HepG2 (cell line): ENCODE data around the gene ELAPOR1. TPM values are rescaled to one million over a fixed set of nuclear protein-coding genes. Genes with fewer than 3 reads are reported as not detected.
A peak's percentile ranks its signal among the peaks of the same experiment; 100 is the strongest.

Experiments used
- BRCA1 ChIP-seq: sonication (generic); formaldehyde crosslinking; IDR thresholded peaks from 2 replicates; pipeline ENCODE4 v1.4.0; 2020; ENCODE audit warnings: missing genetic modification reagents
- CHD2 ChIP-seq: IDR thresholded peaks from 2 replicates; pipeline ENCODE4 v1.6.1; 2011; ENCODE audit warnings: low read depth, low read length, improper control_type of control experiment
- ELF3 ChIP-seq: IDR thresholded peaks from 2 replicates; pipeline ENCODE4 v1.6.1; 2016; ENCODE audit warnings: missing genetic modification reagents, missing compliant biosample characterization
- IRF1 ChIP-seq: sonication (generic); formaldehyde crosslinking; IDR thresholded peaks from 2 replicates; pipeline ENCODE4 v1.4.0; 2020; ENCODE audit warnings: low read depth, mild to moderate bottlenecking, missing genetic modification reagents
- KMT2B ChIP-seq: IDR thresholded peaks from 2 replicates; pipeline ENCODE4 v1.6.1; 2016; ENCODE audit warnings: missing genetic modification reagents, missing compliant biosample characterization
- MAZ ChIP-seq, 2 experiments: sonication (generic) in 1 of 2; formaldehyde crosslinking in 1 of 2; IDR thresholded peaks; 2 replicates each; pipeline versions ENCODE4 v1.5.0 to v1.6.1; 2012 to 2020; ENCODE audit warnings: low read depth in 2 of 2, mild to moderate bottlenecking in 2 of 2, borderline replicate concordance in 1 of 2, improper control_type of control experiment in 1 of 2, low read length in 1 of 2, missing genetic modification reagents in 1 of 2, moderate library complexity in 1 of 2
- SAFB2 ChIP-seq: sonication (generic); formaldehyde crosslinking; IDR thresholded peaks from 2 replicates; pipeline ENCODE4 v1.5.1; 2020; ENCODE audit warnings: missing genetic modification reagents, low read depth, mild to moderate bottlenecking, borderline replicate concordance
- SNAPC4 ChIP-seq: sonication (generic); formaldehyde crosslinking; IDR thresholded peaks from 2 replicates; pipeline ENCODE4 v1.4.0; 2020; ENCODE audit warnings: mild to moderate bottlenecking, missing genetic modification reagents
- ZNF350 ChIP-seq: sonication (generic); formaldehyde crosslinking; IDR thresholded peaks from 2 replicates; pipeline ENCODE4 v1.4.0; 2020; ENCODE audit warnings: mild to moderate bottlenecking, low read depth, missing genetic modification reagents, borderline replicate concordance
- ZNF44 ChIP-seq: sonication (generic); formaldehyde crosslinking; IDR thresholded peaks from 2 replicates; pipeline ENCODE4 v1.5.1; 2020; ENCODE audit warnings: mild to moderate bottlenecking, missing genetic modification reagents
- ZNF562 ChIP-seq: sonication (generic); formaldehyde crosslinking; IDR thresholded peaks from 2 replicates; pipeline ENCODE4 v1.8.0; 2022; ENCODE audit warnings: missing genetic modification reagents, borderline replicate concordance
- ZNF619 ChIP-seq: sonication (generic); formaldehyde crosslinking; IDR thresholded peaks from 2 replicates; pipeline ENCODE4 v1.4.0; 2020; ENCODE audit warnings: mild to moderate bottlenecking, missing genetic modification reagents
- ZSCAN9 ChIP-seq: IDR thresholded peaks from 2 replicates; pipeline ENCODE4 v1.6.1; 2016; ENCODE audit warnings: borderline replicate concordance
- polyA plus RNA-seq, 8 experiments: library from polyadenylated mRNA; depleted of rRNA in 3 of 8; stranded (reverse) in 7 of 8; unstranded in 1 of 8; fragments of >200 nt; fragmentation: Illumina TruSeq in 4 of 8; extraction: Trizol in 4 of 8; gene quantifications; 2 replicates each; pipeline versions ENCODE4 v1.2.1 to v1.2.3, GENCODE V29; 2011 to 2016; ENCODE audit warnings: low read depth in 4 of 8, missing spikeins in 1 of 8, mixed read lengths in 1 of 8; ENCODE audit not compliant: insufficient read depth in 1 of 8
- total RNA-seq, 5 experiments: library from RNA; depleted of rRNA; stranded (reverse); fragments of >200 nt; fragmentation: Illumina TruSeq; extraction: Trizol; gene quantifications; 2 replicates each; pipeline ENCODE4 v1.2.3, GENCODE V29; 2016; ENCODE audit warnings: low read depth in 1 of 5
- TF ChIP-seq, protein P1 (sequence below): sonication (generic); formaldehyde crosslinking; IDR thresholded peaks from 2 replicates; pipeline ENCODE4 v1.4.0; 2020; ENCODE audit warnings: mild to moderate bottlenecking, missing genetic modification reagents, borderline replicate concordance
- TF ChIP-seq, protein P2 (sequence below): sonication (generic); formaldehyde crosslinking; IDR thresholded peaks from 2 replicates; pipeline ENCODE4 v1.5.0; 2020; ENCODE audit warnings: missing genetic modification reagents, mild to moderate bottlenecking, borderline replicate concordance
- TF ChIP-seq, protein P3 (sequence below): sonication (generic); formaldehyde crosslinking; IDR thresholded peaks from 2 replicates; pipeline ENCODE4 v1.4.0; 2020; ENCODE audit warnings: missing genetic modification reagents

The ELAPOR1 gene
- total and polyA plus RNA-seq, 2 of the 13 experiments (the other 11 are each of a cell fraction or from before 2014, with no cell fraction given) = 0.13 to 0.20 TPM

DNA sequence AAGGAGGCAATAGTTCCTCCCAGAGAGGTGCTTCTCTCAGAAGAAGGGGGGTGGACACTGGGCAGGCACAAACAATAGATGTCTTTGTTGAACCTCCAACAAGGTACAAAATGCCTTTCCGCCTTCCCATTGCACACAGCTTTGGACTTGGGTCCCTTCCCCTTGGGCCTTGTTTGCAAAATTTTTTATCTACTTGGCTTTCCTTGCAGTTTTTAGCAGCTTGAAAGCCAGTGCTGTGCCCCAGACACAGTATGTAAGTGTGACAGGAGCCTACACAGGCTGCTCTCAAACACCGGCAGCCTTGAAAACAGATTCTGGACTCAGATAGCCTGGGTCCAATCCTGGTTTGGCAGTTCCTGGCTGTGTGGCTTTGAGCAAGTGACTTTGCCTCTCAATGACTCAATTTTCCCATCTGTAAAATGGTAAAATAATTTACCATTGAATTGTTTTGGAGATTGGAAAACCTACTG, 43.0 kb downstream of the ELAPOR1 start (continued):
- no peak for TF ChIP-seq SNAPC4 (CRISPR knock-in tag)
- TF ChIP-seq CHD2 = no peak
- TF ChIP-seq IRF1 = no peak
- no peak for TF ChIP-seq ZNF562 (CRISPR knock-in tag)
- TF ChIP-seq KMT2B (CRISPR knock-in tag) = no peak
- TF ChIP-seq ZSCAN9 (CRISPR knock-in tag) = no peak
- no peak for TF ChIP-seq ZNF350 (CRISPR knock-in tag)
- no peak for TF ChIP-seq ZNF44
- TF ChIP-seq ZNF619 (CRISPR knock-in tag) = no peak
- no peak for TF ChIP-seq MAZ (IDR thresholded peaks at IDR 0.05; ENCODE audit: borderline replicate concordance, low read depth, low read length)
- TF ChIP-seq MAZ (CRISPR knock-in tag; IDR thresholded peaks at IDR 0.05; ENCODE audit: low read depth) = no peak
- no peak for TF ChIP-seq SAFB2 (CRISPR knock-in tag)
- no peak for TF ChIP-seq BRCA1 (CRISPR knock-in tag)
- TF ChIP-seq, protein P1, sequence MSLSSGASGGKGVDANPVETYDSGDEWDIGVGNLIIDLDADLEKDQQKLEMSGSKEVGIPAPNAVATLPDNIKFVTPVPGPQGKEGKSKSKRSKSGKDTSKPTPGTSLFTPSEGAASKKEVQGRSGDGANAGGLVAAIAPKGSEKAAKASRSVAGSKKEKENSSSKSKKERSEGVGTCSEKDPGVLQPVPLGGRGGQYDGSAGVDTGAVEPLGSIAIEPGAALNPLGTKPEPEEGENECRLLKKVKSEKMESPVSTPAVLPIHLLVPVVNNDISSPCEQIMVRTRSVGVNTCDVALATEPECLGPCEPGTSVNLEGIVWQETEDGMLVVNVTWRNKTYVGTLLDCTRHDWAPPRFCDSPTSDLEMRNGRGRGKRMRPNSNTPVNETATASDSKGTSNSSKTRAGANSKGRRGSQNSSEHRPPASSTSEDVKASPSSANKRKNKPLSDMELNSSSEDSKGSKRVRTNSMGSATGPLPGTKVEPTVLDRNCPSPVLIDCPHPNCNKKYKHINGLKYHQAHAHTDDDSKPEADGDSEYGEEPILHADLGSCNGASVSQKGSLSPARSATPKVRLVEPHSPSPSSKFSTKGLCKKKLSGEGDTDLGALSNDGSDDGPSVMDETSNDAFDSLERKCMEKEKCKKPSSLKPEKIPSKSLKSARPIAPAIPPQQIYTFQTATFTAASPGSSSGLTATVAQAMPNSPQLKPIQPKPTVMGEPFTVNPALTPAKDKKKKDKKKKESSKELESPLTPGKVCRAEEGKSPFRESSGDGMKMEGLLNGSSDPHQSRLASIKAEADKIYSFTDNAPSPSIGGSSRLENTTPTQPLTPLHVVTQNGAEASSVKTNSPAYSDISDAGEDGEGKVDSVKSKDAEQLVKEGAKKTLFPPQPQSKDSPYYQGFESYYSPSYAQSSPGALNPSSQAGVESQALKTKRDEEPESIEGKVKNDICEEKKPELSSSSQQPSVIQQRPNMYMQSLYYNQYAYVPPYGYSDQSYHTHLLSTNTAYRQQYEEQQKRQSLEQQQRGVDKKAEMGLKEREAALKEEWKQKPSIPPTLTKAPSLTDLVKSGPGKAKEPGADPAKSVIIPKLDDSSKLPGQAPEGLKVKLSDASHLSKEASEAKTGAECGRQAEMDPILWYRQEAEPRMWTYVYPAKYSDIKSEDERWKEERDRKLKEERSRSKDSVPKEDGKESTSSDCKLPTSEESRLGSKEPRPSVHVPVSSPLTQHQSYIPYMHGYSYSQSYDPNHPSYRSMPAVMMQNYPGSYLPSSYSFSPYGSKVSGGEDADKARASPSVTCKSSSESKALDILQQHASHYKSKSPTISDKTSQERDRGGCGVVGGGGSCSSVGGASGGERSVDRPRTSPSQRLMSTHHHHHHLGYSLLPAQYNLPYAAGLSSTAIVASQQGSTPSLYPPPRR (CRISPR knock-in tag) = peak; percentile 64; the same call in 1 of the 2 replicates
- TF ChIP-seq, protein P2, sequence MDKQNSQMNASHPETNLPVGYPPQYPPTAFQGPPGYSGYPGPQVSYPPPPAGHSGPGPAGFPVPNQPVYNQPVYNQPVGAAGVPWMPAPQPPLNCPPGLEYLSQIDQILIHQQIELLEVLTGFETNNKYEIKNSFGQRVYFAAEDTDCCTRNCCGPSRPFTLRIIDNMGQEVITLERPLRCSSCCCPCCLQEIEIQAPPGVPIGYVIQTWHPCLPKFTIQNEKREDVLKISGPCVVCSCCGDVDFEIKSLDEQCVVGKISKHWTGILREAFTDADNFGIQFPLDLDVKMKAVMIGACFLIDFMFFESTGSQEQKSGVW (CRISPR knock-in tag) = no peak
- TF ChIP-seq ELF3 (CRISPR knock-in tag) = peak; percentile 46
- TF ChIP-seq, protein P3, sequence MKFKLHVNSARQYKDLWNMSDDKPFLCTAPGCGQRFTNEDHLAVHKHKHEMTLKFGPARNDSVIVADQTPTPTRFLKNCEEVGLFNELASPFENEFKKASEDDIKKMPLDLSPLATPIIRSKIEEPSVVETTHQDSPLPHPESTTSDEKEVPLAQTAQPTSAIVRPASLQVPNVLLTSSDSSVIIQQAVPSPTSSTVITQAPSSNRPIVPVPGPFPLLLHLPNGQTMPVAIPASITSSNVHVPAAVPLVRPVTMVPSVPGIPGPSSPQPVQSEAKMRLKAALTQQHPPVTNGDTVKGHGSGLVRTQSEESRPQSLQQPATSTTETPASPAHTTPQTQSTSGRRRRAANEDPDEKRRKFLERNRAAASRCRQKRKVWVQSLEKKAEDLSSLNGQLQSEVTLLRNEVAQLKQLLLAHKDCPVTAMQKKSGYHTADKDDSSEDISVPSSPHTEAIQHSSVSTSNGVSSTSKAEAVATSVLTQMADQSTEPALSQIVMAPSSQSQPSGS = peak; percentile 57; the same call in 1 of the 2 replicates
